HG03108 (cell line): ENCODE measurements around the gene HADHA.

Experiments used
- ATAC-seq: cut with Tn5 transposase; IDR thresholded peaks from one replicate; pipeline ENCODE4 v1.9.1; 2021; ENCODE audit warnings: moderate library complexity; ENCODE audit not compliant: unreplicated experiment

The HADHA gene

DNA sequence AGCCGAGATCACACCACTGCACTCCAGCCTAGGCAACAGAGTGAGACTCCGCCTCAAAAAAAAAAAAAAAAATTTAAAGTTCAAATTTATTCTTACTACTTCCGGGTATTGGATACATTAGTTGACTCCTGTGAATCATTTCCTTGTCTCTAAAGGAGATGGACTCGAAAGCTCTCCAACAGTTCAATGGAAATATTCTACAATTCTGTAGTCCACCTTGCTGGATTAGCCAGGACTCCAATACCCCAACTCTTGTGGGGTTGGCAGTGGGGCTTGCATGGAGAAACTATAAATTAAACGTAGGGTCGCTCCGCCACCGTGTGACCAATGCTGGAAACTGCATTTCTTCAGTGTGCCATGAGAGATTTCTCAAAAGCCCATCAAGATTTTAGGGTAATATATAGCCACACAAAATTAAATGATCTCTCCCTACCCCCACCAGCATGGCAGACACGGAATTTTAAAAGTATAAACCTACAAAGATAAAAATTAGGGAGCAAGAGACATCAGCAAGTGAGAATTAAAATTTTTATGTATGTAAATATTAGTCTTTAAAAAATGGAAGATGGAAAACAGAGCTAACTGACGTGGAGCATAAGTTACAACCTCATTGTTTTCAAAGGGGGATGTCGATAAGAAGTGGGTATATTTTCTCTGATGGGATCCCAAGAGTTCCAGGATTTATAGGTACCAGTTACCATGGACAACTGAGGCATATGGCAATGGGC lies 99.3 kb downstream of the HADHA start:
- no peak for ATAC-seq

DNA sequence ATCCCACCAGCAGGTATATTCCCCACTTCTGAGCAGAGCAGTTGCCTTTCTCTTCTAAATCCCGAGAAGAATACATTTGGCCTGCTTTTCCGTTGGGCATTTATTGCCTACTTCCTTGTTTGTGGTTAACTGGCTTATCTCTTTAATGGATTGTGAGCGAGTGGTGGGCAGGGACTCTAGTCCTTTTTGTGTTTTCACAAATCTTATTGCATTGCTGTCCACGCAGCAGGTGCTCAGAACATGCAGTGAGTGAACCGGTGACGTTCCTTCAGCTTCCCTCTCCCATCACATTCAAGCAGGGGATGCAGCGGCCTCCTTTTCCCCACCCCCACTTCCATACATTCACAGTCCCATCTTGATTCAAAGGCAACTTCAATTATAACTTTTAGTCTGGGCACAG lies 100.4 kb downstream of the HADHA start:
- no peak for ATAC-seq

DNA sequence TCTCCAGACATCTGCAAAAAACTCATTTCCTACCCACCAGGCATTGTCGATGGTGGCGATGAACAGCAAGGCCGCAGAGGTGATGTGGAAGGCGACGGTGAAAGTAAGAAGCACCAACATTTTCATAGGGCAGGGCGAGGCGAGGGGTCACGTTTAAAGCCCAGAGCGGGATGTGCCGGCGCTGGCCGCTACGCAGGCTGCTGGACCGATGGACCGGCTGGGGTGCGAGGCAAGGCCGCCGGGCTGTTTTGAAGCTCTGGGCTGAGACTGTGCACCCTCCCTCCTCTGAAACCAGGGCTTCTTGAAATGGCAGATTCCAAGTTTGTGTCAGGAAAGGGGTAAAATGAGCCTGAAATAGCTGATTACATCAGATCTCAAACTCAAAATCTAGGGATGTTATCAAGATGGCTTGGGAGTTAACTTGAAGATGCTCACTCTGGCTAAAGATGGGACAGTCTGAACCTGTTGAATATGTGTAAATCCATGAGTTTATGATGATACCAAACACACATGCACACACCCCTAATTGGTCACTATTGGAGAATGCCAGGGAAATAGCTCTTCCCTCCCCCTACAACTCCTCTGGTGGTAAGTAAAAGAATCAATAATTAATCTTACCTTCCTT lies 103.2 kb downstream of the HADHA start:
- ATAC-seq: no peak
